ENCODE measurements around the gene ABITRAM. TPM values are rescaled to one million over a fixed set of nuclear protein-coding genes. Genes with fewer than 3 reads are reported as not detected.
"Not testable (repeated sequence)": the region's sequence is repeated elsewhere in the genome, so short reads cannot be mapped to it uniquely, and the experiment has no call there.

Gene ABITRAM
- total RNA-seq = 18.4 TPM
- long read RNA-seq, transcript FAM206A-201 (6 exons, 2,134 nt) = major isoform, 28 of 33 reads
- long read RNA-seq, partial matches to known transcripts = 1 of 33 reads
- long read RNA-seq, other reads (novel, unspliced or antisense) = 3 of 33 reads

GRCh38 chr9:108934323-108934893 is at the start of gene ABITRAM:
TSS of gene ABITRAM (plus strand) at chr9:108934400. CDS start at chr9:108934487, 87 bp downstream.
- Histone ChIP-seq H3K36me3 (peaks cover 27% of the 10 kb centered on the region), H3K4me3 (peak within 1 kb of the TSS; percentile 98), H3K4me1 (peaks cover 47% of the 10 kb centered on the region), H3K27ac (replicated peaks) (peak within 1 kb of the TSS; percentile 93), H3K27me3 (ENCODE audit: low read depth) (no peaks in the 10 kb centered on the region), H3K9me3 (replicated peaks) (no peaks in the 10 kb centered on the region)
- TF ChIP-seq, protein P1, sequence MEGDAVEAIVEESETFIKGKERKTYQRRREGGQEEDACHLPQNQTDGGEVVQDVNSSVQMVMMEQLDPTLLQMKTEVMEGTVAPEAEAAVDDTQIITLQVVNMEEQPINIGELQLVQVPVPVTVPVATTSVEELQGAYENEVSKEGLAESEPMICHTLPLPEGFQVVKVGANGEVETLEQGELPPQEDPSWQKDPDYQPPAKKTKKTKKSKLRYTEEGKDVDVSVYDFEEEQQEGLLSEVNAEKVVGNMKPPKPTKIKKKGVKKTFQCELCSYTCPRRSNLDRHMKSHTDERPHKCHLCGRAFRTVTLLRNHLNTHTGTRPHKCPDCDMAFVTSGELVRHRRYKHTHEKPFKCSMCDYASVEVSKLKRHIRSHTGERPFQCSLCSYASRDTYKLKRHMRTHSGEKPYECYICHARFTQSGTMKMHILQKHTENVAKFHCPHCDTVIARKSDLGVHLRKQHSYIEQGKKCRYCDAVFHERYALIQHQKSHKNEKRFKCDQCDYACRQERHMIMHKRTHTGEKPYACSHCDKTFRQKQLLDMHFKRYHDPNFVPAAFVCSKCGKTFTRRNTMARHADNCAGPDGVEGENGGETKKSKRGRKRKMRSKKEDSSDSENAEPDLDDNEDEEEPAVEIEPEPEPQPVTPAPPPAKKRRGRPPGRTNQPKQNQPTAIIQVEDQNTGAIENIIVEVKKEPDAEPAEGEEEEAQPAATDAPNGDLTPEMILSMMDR (IDR thresholded peaks at IDR 0.05; ENCODE audit: borderline replicate concordance) = no peak
- DNase-seq = peak; percentile 76
- intact Hi-C loops (cut with micrococcal nuclease) = no loop called here

DNA sequence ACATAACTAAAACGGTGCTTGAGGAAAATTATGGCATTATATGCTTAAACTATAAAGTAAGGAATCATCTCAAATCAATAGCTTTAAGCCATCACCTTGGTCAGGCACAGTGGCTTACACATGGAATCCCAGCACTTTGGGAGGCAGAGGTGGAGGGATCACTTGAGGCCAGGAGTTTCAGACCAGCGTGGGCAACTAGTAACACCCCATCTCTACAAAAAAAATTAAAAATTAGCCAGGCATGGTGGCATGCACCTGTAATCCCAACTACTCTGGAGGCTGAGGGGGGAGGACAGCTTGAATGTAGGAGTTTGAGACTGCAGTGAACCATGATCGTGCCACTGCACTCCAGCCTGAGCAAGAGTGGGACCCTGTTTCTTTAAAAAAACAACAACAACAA is 49.5 kb upstream of the ABITRAM start:
- TF ChIP-seq, protein P1 (IDR thresholded peaks at IDR 0.05; ENCODE audit: borderline replicate concordance) = no peak
- H3K27ac ChIP-seq (replicated peaks) = no peak overlapping the region
- H3K9me3 ChIP-seq (replicated peaks) = peaks cover 7% of the 10 kb centered on the region
- H3K4me3 ChIP-seq = no peak overlapping the region
- H3K4me1 ChIP-seq = peaks cover 32% of the 10 kb centered on the region
- DNase-seq = no peak
- intact Hi-C loops (cut with micrococcal nuclease) = no loop called here
- H3K36me3 ChIP-seq = peaks cover 77% of the 10 kb centered on the region
- H3K27me3 ChIP-seq (ENCODE audit: low read depth) = no peaks in the 10 kb centered on the region

GRCh38 chr9:108885643-108886348 is 48.4 kb upstream of the ABITRAM start:
- Histone ChIP-seq H3K27ac (replicated peaks) (no peak overlapping the region), H3K4me3 (no peak overlapping the region), H3K4me1 (peaks cover 35% of the 10 kb centered on the region), H3K27me3 (ENCODE audit: low read depth) (no peaks in the 10 kb centered on the region), H3K9me3 (replicated peaks) (peaks cover 7% of the 10 kb centered on the region), H3K36me3 (peaks cover 79% of the 10 kb centered on the region)
- TF ChIP-seq, protein P1 (IDR thresholded peaks at IDR 0.05; ENCODE audit: borderline replicate concordance) = no peak
- DNase-seq = no peak
- intact Hi-C loops (cut with micrococcal nuclease) = no loop called here

DNA sequence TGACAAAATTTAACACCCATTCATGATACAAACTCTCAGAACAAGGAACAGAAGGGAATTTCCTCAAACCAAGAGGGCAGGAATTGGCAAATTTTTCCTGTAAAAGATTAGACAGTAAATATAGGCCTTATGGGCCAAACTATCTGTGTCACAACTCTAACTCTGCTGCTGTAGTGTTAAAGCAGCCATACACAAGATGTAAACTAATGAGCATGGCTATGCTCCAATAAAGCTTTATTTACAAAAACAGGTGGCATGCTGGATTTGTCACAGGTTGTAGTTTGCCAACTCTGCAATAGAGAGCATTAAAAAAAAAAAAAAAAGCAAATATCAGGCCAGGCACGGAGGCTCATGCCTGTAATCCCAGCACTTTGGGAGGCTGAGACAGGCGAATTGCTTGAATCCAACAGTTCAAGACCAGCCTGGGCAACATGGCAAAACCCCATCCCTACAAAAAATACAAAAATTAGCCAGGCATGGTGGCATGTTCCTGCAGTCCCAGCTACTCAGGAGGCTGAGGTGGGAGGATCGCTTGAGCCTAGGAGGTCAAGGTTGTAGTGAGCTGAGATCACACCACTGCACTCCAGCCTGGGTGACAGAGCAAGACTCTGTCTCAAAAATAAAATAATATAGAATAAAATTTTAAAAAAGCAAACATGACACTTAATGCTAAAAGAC is 47.5 kb upstream of the ABITRAM start:
- intact Hi-C loops (cut with micrococcal nuclease); H3K27ac ChIP-seq (replicated peaks); H3K27me3 ChIP-seq (ENCODE audit: low read depth); H3K9me3 ChIP-seq (replicated peaks); H3K4me3 ChIP-seq; DNase-seq: not testable (repeated sequence)
- peaks cover 40% of the 10 kb centered on the region for H3K4me1 ChIP-seq
- H3K36me3 ChIP-seq = peaks cover 79% of the 10 kb centered on the region

GRCh38 chr9:108889649-108890067 is 44.5 kb upstream of the ABITRAM start:
- TF ChIP-seq, protein P1 (IDR thresholded peaks at IDR 0.05; ENCODE audit: borderline replicate concordance) = peak; percentile 49
- H3K4me1 ChIP-seq = peaks cover 41% of the 10 kb centered on the region
- H3K36me3 ChIP-seq = peaks cover 90% of the 10 kb centered on the region
- DNase-seq = no peak
- no peaks in the 10 kb centered on the region for H3K27me3 ChIP-seq (ENCODE audit: low read depth)
- peak overlapping the region; percentile 35 for H3K27ac ChIP-seq (replicated peaks)
- H3K9me3 ChIP-seq (replicated peaks) = peaks cover 7% of the 10 kb centered on the region
- H3K4me3 ChIP-seq = no peak overlapping the region
- intact Hi-C loops (cut with micrococcal nuclease) = no loop called here
